ENCODE data around the gene SRP54. TPM values are rescaled to one million over a fixed set of nuclear protein-coding genes. Genes with fewer than 3 reads are reported as not detected.

SRP54 gene
- total RNA-seq, 1 experiment from 2014 or later, result 57.0 TPM

DNA sequence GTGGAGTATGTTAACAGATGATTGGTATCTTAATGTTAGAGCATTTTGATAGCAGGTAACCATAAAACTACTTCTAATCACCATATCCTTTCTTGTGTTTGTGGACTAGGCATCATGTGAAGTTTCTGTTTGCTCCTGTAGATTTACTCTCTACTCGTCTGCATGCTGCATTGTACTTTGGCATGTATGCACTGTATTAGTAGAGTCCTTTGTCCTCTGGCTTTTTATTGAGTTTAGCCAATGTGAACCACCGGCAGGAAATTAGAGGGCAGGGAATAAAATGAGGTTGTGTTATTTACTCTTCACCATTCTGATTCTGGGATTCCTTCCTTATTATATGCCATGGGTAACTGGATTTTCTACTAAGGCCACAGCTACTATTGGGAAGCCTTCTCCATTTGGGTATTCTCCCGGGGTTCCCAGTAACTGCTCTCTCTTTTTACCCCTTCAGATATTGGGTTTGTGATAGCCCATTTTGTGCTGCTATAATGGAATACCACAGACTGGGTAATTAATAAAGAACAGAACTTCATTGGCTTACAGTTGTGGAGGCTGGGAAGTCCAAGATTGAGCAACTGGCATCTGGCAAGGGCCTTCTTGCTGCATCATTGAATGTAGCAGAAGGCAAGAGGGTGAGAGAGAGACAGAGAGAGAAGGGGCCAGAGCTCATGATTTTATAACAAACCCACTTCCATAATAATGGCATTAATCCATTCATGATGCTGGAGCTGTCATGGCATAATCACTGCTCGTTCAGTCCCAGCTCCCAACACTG, 85.6 kb downstream of the SRP54 start:
- Mint-ChIP-seq H3K4me3 (no peak overlapping the region), H3K4me1 (no peaks in the 10 kb centered on the region), H3K36me3 (peaks cover 26% of the 10 kb centered on the region), H3K9me3 (0 out of 2 replicates have a peak, but pooled peaks cover 3% of the 10 kb centered on the region), H3K27me3 (ENCODE audit: low read depth) (no peaks in the 10 kb centered on the region), H3K27ac (no peak overlapping the region)
- CTCF ChIA-PET, result no interaction called here
- no peak for DNase-seq (ENCODE audit: low spot score)
- POLR2A ChIA-PET, result no interaction called here
- no peak for TF ChIP-seq AR (CRISPR knock-in tag; IDR thresholded peaks at IDR 0.05)
- TF ChIP-seq, protein P1, sequence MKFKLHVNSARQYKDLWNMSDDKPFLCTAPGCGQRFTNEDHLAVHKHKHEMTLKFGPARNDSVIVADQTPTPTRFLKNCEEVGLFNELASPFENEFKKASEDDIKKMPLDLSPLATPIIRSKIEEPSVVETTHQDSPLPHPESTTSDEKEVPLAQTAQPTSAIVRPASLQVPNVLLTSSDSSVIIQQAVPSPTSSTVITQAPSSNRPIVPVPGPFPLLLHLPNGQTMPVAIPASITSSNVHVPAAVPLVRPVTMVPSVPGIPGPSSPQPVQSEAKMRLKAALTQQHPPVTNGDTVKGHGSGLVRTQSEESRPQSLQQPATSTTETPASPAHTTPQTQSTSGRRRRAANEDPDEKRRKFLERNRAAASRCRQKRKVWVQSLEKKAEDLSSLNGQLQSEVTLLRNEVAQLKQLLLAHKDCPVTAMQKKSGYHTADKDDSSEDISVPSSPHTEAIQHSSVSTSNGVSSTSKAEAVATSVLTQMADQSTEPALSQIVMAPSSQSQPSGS (CRISPR knock-in tag; IDR thresholded peaks at IDR 0.05; ENCODE audit: borderline replicate concordance, low read depth), result no peak
- TF ChIP-seq, protein P2, sequence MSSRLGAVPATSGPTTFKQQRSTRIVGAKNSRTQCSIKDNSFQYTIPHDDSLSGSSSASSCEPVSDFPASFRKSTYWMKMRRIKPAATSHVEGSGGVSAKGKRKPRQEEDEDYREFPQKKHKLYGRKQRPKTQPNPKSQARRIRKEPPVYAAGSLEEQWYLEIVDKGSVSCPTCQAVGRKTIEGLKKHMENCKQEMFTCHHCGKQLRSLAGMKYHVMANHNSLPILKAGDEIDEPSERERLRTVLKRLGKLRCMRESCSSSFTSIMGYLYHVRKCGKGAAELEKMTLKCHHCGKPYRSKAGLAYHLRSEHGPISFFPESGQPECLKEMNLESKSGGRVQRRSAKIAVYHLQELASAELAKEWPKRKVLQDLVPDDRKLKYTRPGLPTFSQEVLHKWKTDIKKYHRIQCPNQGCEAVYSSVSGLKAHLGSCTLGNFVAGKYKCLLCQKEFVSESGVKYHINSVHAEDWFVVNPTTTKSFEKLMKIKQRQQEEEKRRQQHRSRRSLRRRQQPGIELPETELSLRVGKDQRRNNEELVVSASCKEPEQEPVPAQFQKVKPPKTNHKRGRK (CRISPR knock-in tag; IDR thresholded peaks at IDR 0.05; ENCODE audit: borderline replicate concordance), result no peak
- no peak for ATAC-seq

- Mint-ChIP-seq H3K27ac (no peak overlapping the region), H3K4me1 (no peaks in the 10 kb centered on the region), H3K4me3 (no peak overlapping the region), H3K9me3 (0 out of 2 replicates have a peak, but pooled peaks cover 3% of the 10 kb centered on the region), H3K27me3 (ENCODE audit: low read depth) (no peaks in the 10 kb centered on the region), H3K36me3 (peaks cover 31% of the 10 kb centered on the region)
- no peak for DNase-seq (ENCODE audit: low spot score)
- TF ChIP-seq IRF2 (CRISPR knock-in tag; IDR thresholded peaks at IDR 0.05; ENCODE audit: borderline replicate concordance, low read depth) (no peak), CREB1 (CRISPR knock-in tag; IDR thresholded peaks at IDR 0.05) (no peak), MYBL2 (CRISPR knock-in tag; IDR thresholded peaks at IDR 0.05) (no peak), ZNF396 (CRISPR knock-in tag; IDR thresholded peaks at IDR 0.05; ENCODE audit: borderline replicate concordance) (no peak), ATF1 (CRISPR knock-in tag; IDR thresholded peaks at IDR 0.05) (no peak), FOXP1 (CRISPR knock-in tag; IDR thresholded peaks at IDR 0.05; ENCODE audit: borderline replicate concordance) (no peak), MXD4 (CRISPR knock-in tag; IDR thresholded peaks at IDR 0.05; ENCODE audit: borderline replicate concordance) (no peak)
- TF ChIP-seq, protein P3, sequence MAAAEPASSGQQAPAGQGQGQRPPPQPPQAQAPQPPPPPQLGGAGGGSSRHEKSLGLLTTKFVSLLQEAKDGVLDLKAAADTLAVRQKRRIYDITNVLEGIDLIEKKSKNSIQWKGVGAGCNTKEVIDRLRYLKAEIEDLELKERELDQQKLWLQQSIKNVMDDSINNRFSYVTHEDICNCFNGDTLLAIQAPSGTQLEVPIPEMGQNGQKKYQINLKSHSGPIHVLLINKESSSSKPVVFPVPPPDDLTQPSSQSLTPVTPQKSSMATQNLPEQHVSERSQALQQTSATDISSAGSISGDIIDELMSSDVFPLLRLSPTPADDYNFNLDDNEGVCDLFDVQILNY (CRISPR knock-in tag; IDR thresholded peaks at IDR 0.05), result no peak
- ATAC-seq, result no peak
- ChIA-PET CTCF (no interaction called here), POLR2A (no interaction called here)
Observed at GRCh38 chr14:35072226-35072625, 89.4 kb downstream of the SRP54 start.

DNA sequence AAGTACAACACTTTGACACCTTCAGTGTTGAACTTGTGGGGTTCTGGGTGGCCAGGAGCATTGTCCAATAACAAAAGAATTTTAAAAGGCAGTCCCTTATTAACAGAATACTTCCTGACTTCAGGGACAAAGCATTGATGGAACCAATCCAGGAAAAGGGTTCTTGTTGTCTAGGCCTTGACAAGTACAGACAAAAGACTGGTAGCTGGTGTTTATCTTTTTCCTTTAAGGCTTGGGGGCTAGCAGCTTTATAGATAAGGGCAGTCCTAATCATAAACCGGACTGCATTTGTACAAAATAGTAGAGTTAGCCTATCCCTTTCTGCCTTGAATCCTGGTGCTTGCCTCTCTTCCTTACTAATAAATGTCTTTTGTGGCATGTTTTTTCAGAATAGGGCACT, 90.7 kb downstream of the SRP54 start:
- no peaks in the 10 kb centered on the region for H3K27me3 Mint-ChIP-seq (ENCODE audit: low read depth)
- ATAC-seq (no peak), DNase-seq (ENCODE audit: low spot score) (no peak)
- H3K4me1 Mint-ChIP-seq, result no peaks in the 10 kb centered on the region
- no peak overlapping the region for H3K27ac Mint-ChIP-seq
- CTCF ChIA-PET, result no interaction called here
- POLR2A ChIA-PET, result no interaction called here
- H3K36me3 Mint-ChIP-seq, result peaks cover 20% of the 10 kb centered on the region
- 0 out of 2 replicates have a peak, but pooled peaks cover 2% of the 10 kb centered on the region for H3K9me3 Mint-ChIP-seq
- no peak overlapping the region for H3K4me3 Mint-ChIP-seq
- TF ChIP-seq NR1H2 (CRISPR knock-in tag; IDR thresholded peaks at IDR 0.05), result no peak
- no peak for TF ChIP-seq PRRX2 (CRISPR knock-in tag; IDR thresholded peaks at IDR 0.05)
- TF ChIP-seq ATF1 (CRISPR knock-in tag; IDR thresholded peaks at IDR 0.05), result no peak
- no peak for TF ChIP-seq NFATC4 (CRISPR knock-in tag; IDR thresholded peaks at IDR 0.05)
- TF ChIP-seq NFYB (CRISPR knock-in tag; conservative IDR thresholded peaks at IDR 0.05; ENCODE audit: low read depth), result no peak
- no peak for TF ChIP-seq ZNF232 (CRISPR knock-in tag; IDR thresholded peaks at IDR 0.05)
- no peak for TF ChIP-seq USF2 (CRISPR knock-in tag; IDR thresholded peaks at IDR 0.05)
- no peak for TF ChIP-seq CREM (CRISPR knock-in tag; IDR thresholded peaks at IDR 0.05)
- TF ChIP-seq ESRRA (CRISPR knock-in tag; IDR thresholded peaks at IDR 0.05; ENCODE audit: borderline replicate concordance), result no peak
- TF ChIP-seq ETV6 (CRISPR knock-in tag; IDR thresholded peaks at IDR 0.05), result no peak
- no peak for TF ChIP-seq RELA (CRISPR knock-in tag; IDR thresholded peaks at IDR 0.05; ENCODE audit: borderline replicate concordance)
- no peak for TF ChIP-seq CBFB (CRISPR knock-in tag; IDR thresholded peaks at IDR 0.05; ENCODE audit: low read depth)
